Neural crest cell (in vitro differentiated cells): ENCODE data around the gene CPLX1. TPM values are rescaled to one million over a fixed set of nuclear protein-coding genes. Genes with fewer than 3 reads are reported as not detected.

Source experiments
- DNase-seq: peaks from one replicate; pipeline ENCODE4 v3.0.0; 2021; ENCODE audit warnings: low read depth, mixed read lengths, low spot score
- H3K27ac Mint-ChIP-seq: one replicate; pipeline ENCODE4 v1.8.0; 2021; ENCODE audit warnings: mild to moderate bottlenecking, mixed read lengths; ENCODE audit not compliant: unreplicated experiment
- H3K27me3 Mint-ChIP-seq: 2 replicates; pipeline ENCODE4 v1.8.0; 2021; ENCODE audit warnings: low read depth, mild to moderate bottlenecking, mixed read lengths
- H3K36me3 Mint-ChIP-seq: 2 replicates; pipeline ENCODE4 v1.8.0; 2021; ENCODE audit warnings: low read depth, mild to moderate bottlenecking, mixed read lengths
- H3K4me1 Mint-ChIP-seq: 2 replicates; pipeline ENCODE4 v1.8.0; 2021; ENCODE audit warnings: mixed read lengths
- H3K4me3 Mint-ChIP-seq: one replicate; pipeline ENCODE4 v1.8.0; 2021; ENCODE audit warnings: mild to moderate bottlenecking, mixed read lengths
- H3K9me3 Mint-ChIP-seq: 2 replicates; pipeline ENCODE4 v1.8.0; 2021; ENCODE audit warnings: mixed read lengths
- total RNA-seq: library from RNA; stranded (reverse); gene quantifications from 2 replicates; pipeline ENCODE4 v1.2.1, GENCODE V29; 2021
- TF ChIP-seq, protein P1 (sequence below): fragments of 200-600 bp; sonication (generic); conservative IDR thresholded peaks from 2 replicates; pipeline ENCODE4 v1.5.0; 2021; ENCODE audit warnings: antibody characterized with exemption, mild to moderate bottlenecking

Gene CPLX1
- total RNA-seq, 1 donor from 2014 or later, result 2.0 TPM

DNA sequence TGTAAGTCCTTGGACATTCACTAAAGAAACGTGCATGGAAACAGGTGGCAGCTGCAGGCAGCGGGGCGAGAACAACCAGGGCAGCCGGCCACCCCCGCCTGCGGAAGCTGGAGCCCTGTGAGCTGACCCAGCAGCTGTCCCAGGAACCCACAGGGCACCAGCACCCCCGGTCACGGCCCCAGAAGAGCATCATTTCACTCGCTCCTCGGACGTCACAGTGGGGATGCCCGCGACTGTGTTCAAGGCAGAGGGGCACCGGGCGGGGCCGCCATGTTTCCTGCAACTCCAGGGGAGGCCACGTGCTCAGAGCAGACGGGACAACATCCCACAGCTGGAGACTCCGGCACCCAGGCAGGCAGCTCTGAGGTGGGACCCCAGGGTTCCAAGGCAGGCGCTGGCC is 45.0 kb upstream of the CPLX1 start:
- Mint-ChIP-seq H3K36me3 (peaks cover 19% of the 10 kb centered on the region), H3K27me3 (no peaks in the 10 kb centered on the region), H3K9me3 (no peaks in the 10 kb centered on the region), H3K27ac (no peak overlapping the region), H3K4me1 (no peaks in the 10 kb centered on the region), H3K4me3 (no peak overlapping the region)
- TF ChIP-seq, protein P1, sequence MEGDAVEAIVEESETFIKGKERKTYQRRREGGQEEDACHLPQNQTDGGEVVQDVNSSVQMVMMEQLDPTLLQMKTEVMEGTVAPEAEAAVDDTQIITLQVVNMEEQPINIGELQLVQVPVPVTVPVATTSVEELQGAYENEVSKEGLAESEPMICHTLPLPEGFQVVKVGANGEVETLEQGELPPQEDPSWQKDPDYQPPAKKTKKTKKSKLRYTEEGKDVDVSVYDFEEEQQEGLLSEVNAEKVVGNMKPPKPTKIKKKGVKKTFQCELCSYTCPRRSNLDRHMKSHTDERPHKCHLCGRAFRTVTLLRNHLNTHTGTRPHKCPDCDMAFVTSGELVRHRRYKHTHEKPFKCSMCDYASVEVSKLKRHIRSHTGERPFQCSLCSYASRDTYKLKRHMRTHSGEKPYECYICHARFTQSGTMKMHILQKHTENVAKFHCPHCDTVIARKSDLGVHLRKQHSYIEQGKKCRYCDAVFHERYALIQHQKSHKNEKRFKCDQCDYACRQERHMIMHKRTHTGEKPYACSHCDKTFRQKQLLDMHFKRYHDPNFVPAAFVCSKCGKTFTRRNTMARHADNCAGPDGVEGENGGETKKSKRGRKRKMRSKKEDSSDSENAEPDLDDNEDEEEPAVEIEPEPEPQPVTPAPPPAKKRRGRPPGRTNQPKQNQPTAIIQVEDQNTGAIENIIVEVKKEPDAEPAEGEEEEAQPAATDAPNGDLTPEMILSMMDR, result no peak
- no peak for DNase-seq

DNA sequence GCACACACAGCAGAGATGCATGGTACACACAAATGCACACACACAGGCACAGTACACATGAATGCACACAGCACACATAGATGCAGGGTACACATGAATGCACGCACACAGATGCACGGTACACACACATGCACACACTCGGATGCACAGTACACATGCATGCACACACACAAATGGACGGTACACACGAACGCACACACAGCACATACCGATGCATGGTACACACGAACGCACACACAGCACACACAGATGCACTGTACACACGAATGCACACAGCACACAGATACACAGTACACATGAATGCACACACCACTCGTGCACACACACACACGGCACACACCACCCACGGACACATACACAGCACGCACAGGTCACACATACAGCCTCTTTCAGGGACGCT is 43.8 kb upstream of the CPLX1 start:
- no peaks in the 10 kb centered on the region for H3K4me1 Mint-ChIP-seq
- no peaks in the 10 kb centered on the region for H3K27me3 Mint-ChIP-seq
- no peak overlapping the region for H3K4me3 Mint-ChIP-seq
- H3K27ac Mint-ChIP-seq, result no peak overlapping the region
- no peak for DNase-seq
- TF ChIP-seq, protein P1, result no peak
- no peaks in the 10 kb centered on the region for H3K9me3 Mint-ChIP-seq
- peaks cover 15% of the 10 kb centered on the region for H3K36me3 Mint-ChIP-seq

GRCh38 chr4:868421-868820 is 42.5 kb upstream of the CPLX1 start:
- no peak overlapping the region for H3K4me3 Mint-ChIP-seq
- peaks cover 10% of the 10 kb centered on the region for H3K36me3 Mint-ChIP-seq
- H3K4me1 Mint-ChIP-seq, result no peaks in the 10 kb centered on the region
- no peak for DNase-seq
- no peak overlapping the region for H3K27ac Mint-ChIP-seq
- no peaks in the 10 kb centered on the region for H3K27me3 Mint-ChIP-seq
- TF ChIP-seq, protein P1, result no peak
- no peaks in the 10 kb centered on the region for H3K9me3 Mint-ChIP-seq

GRCh38 chr4:867526-868250 is 41.8 kb upstream of the CPLX1 start:
- H3K4me3 Mint-ChIP-seq, result no peak overlapping the region
- H3K36me3 Mint-ChIP-seq, result peaks cover 16% of the 10 kb centered on the region
- no peaks in the 10 kb centered on the region for H3K4me1 Mint-ChIP-seq
- no peaks in the 10 kb centered on the region for H3K9me3 Mint-ChIP-seq
- no peaks in the 10 kb centered on the region for H3K27me3 Mint-ChIP-seq
- no peak overlapping the region for H3K27ac Mint-ChIP-seq
- no peak for DNase-seq
- TF ChIP-seq, protein P1, result no peak

DNA sequence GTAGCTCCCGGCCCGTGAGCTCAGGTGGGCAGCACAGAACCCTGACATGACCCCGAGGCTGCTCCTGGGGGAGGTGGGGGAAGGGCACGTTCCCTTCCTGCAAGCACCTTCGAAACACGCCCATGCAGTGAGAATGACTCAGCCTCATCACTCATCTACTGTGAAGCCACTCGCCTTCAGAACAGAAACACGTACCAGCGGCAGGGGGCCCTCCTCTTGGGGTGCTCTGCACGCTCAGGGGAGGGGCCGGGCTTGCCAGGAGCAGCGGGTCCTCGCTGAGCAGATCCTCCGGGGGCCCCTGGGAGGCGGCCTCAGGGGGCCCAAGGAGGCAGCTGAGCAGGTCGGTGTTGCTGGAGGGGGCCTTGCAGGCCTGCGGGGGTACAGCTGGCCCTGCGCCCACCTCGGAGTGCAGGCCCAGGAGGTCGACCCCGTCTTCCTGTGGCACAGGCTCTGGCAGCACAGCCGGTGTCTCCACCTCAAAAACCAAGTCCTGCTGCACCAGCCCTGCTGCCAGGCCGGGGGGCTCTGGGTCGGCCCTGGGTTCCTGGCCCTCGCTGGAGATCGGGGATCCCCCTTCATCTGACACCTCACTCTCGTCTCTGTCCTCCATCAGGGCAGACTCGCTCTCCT is 40.9 kb upstream of the CPLX1 start:
- TF ChIP-seq, protein P1, result no peak
- Mint-ChIP-seq H3K36me3 (peaks cover 21% of the 10 kb centered on the region), H3K27ac (no peak overlapping the region), H3K4me3 (no peak overlapping the region), H3K27me3 (no peaks in the 10 kb centered on the region), H3K9me3 (no peaks in the 10 kb centered on the region), H3K4me1 (no peaks in the 10 kb centered on the region)
- no peak for DNase-seq
